GM12873 (cell line): ENCODE results near the gene NDUFS2.

Source experiments
- TF ChIP-seq, protein P1 (sequence below): IDR thresholded peaks from 2 replicates; pipeline ENCODE4 v1.5.1; 2012; ENCODE audit warnings: low read depth, mild to moderate bottlenecking, moderate library complexity, low read length, control low read depth; ENCODE audit not compliant: insufficient read depth; ENCODE audit errors: missing control alignments

The NDUFS2 gene

GRCh38 chr1:161172776-161173376, 29.3 kb upstream of the NDUFS2 start:
- TF ChIP-seq, protein P1, sequence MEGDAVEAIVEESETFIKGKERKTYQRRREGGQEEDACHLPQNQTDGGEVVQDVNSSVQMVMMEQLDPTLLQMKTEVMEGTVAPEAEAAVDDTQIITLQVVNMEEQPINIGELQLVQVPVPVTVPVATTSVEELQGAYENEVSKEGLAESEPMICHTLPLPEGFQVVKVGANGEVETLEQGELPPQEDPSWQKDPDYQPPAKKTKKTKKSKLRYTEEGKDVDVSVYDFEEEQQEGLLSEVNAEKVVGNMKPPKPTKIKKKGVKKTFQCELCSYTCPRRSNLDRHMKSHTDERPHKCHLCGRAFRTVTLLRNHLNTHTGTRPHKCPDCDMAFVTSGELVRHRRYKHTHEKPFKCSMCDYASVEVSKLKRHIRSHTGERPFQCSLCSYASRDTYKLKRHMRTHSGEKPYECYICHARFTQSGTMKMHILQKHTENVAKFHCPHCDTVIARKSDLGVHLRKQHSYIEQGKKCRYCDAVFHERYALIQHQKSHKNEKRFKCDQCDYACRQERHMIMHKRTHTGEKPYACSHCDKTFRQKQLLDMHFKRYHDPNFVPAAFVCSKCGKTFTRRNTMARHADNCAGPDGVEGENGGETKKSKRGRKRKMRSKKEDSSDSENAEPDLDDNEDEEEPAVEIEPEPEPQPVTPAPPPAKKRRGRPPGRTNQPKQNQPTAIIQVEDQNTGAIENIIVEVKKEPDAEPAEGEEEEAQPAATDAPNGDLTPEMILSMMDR: no peak

- TF ChIP-seq, protein P1: no peak
These were observed 28.5 kb upstream of the NDUFS2 start for GRCh38 chr1:161173711-161174110.

DNA sequence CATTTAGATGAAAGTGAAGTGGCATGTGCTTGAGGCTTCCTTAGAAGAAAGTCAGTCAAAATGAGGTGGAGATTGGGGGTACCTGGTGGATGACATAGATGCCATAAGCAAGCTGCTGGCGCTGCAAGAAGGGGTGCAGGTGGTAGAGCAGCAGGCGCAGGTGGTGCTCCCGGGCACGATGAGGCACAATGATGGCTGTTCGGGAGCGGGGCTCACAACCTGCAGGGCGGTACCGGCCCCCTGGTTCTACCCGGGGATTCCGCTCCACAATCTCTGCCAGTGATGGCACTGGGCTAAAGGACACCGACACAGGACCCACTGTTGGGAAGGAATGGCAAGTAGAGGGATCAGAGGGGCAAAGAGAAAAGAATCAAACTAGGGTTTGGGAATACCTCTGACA, 27.3 kb upstream of the NDUFS2 start:
- TF ChIP-seq, protein P1: no peak

GRCh38 chr1:161175771-161176453, 26.3 kb upstream of the NDUFS2 start:
- TF ChIP-seq, protein P1: no peak

GRCh38 chr1:161176468-161177111, 25.6 kb upstream of the NDUFS2 start:
- TF ChIP-seq, protein P1: no peak

DNA sequence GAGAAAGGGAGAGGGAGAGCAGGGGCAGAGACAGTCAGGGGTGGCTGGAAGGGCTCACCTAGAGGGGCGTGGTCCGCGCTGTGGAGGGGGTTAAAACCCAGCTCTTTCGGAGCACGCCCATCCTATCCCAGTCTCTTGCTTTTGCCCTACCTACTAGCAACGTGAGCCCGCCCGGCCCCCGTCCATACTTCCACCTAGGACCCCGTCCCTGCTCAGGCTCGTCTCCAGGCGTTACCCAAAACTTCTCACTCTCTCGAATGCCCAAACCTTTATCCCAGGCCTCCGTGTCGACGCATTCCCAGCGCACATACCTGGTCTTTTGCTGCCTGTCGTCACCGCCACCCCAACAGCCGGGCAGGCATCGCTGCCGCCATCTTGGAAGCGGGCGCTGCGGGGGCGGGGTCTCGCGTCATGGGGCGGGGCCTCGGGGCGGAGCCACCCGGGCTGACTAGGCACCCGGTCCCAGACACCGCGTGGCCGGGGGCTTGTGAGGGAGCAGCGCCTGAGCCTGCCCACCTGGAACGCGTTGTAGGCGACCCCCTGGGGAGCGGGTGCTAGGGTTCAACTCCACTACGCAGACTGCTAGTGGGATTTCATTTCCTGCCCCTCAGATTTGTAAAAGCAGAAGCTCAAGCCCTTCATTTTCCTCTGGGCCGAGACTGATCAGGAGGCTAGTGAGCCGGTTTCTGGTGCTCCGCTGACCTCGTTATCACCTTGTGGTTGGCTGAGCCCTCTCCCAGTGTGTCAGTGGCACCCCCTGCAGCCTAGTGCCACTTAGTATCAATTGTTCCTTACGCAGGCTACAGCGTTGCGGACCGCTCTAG, 24.8 kb upstream of the NDUFS2 start, which contains the start of gene B4GALT3:
Gene B4GALT3, minus strand, starts transcription at position 396 of the 824 bp plus-strand sequence. CDS start 1,447 bp downstream, outside the sequence.
- TF ChIP-seq, protein P1: no peak

DNA sequence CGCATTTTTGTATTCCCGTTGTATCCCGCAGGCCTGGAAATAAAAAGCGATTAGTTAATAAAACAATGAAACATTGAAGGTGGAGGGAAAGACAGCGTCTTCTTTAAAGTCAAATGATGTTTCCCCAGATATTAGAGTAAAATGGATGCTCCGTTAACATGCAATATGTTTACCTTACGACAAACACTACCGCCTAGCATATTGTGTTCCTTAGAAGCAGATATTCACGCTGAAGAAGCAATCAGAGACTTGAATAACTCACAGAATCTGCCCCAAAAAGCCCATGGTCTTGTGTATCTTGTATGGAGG, 24.3 kb upstream of the NDUFS2 start:
- TF ChIP-seq, protein P1: no peak
